Glomerular visceral epithelial cell (primary cell): ENCODE data around the gene KRTAP4-5.
"Not testable (repeated sequence)": the region's sequence is repeated elsewhere in the genome, so short reads cannot be mapped to it uniquely, and the experiment has no call there.

Experiments
- DNase-seq: peaks from one replicate; pipeline ENCODE4 v3.0.0-alpha.2; 2016; ENCODE audit errors: extremely low spot score

KRTAP4-5 gene

DNA sequence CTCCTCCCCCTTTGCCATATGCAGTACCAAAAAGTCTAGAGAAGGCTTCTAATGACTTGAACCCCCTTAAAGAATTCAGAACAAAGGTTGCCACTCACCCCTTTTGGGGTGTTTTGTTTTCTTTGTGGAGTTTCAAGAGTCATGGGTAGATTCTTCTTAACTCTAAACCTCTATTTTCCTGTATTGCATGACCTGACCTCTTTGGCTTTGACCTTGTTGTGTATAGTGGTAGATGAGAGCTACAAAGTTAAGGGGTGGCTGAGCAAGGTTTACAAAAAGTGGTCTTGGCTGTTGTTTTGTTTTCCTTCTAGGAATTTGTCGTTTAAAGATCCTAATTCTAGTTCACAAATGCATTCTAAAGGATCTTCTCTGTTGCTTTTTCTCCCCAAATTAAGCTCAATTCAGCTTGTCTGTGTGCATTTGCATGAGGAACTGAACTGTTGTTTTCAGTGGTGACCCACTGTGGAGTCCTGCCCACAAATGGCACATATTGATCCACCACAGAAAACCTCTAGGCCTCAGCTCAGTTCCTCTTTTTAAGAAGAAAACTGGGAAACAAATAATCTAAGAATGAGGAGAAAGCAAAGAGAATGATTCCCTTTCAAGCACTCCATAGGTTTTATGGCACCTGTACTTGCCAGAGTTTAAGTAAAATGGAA lies 40.8 kb downstream of the KRTAP4-5 start:
- DNase-seq = not testable (repeated sequence)

DNA sequence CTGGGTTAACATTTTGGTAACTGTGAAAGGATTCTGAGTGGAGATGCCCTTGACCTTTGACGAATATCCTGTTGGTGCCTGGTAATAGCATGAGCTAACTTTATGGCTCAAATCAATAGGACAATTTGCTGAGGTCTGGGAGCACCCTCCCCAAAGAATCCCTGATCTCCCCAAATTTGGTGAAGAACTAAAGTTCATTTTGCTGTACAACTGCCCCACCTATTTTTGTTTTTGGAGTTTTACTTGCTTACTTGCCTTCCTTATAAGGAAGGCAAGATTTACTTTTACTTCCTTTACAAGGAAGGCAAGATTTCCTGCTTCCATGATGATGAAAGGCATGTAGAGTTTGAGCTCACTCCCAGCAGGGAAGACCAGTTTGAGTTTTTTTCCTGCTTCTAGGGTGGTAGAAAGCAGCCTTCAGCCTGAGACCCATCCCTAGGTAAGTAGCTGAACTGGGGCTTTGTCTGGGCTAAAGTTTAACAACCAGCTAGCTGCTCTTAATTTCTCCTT lies 41.6 kb downstream of the KRTAP4-5 start:
- DNase-seq = no peak

DNA sequence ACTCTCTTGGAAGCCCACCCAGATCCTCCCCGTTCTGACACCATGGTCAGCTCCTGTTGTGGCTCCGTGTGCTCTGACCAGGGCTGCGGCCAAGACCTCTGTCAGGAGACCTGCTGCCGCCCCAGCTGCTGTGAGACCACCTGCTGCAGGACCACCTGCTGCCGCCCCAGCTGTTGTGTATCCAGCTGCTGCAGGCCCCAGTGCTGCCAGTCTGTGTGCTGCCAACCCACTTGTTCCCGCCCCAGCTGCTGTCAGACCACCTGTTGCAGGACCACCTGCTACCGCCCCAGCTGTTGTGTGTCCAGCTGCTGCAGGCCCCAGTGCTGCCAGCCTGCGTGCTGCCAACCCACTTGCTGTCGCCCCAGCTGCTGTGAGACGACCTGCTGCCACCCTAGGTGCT lies 44.3 kb downstream of the KRTAP4-5 start, which contains the start of gene KRTAP4-9:
Gene KRTAP4-9 (plus strand): TSS at position 43 of the 400 bp plus-strand sequence. CDS start 0 bp downstream, at position 43.
- not testable (repeated sequence) for DNase-seq

DNA sequence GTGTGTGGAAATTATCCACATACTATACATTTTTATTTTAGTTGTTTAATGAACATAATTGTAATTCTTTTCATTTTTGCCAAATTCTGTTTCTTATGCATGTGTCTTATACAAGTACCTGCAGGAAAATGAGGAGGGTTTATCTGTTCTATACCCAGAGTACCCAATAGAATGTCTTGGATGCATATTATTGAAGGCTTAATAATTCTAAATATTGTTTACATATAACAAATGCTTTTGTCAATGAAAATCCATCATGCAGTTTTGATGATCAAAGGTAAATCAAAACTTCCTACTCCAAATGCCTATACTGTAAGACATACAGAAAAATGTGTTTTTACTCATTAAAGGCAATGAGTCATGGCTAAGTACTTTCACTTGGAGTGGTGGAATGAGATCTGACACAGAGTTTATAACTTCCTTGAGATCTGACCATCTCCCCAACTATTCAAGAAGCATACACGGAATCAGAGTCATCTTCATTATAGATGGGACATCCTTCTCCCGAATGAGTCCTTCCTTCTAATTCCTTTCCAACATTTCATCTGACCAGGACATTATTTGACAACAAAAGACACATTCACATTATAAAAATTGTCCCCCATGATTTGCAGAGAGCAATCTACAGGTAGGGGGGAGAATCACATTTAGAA lies 45.1 kb downstream of the KRTAP4-5 start:
- peak; percentile 45 for DNase-seq

DNA sequence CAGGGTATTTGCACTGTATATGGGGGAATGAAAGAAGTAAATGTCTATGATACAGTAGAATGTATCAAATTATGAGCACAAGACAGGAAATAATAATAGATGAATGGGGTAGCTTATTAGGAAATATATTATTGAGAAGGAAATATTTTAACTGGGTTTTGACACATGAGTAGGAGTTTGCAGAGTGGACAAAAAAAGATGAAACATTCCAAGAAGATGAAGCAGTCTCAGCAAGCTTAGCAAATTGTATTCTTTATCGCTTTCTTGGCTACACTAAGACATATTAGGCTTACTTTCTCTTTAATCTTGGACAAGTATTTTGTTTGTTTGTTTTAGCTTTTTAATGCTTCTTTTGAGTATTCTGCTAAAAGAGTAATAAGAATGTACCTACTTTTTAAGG lies 45.7 kb downstream of the KRTAP4-5 start:
- no peak for DNase-seq

DNA sequence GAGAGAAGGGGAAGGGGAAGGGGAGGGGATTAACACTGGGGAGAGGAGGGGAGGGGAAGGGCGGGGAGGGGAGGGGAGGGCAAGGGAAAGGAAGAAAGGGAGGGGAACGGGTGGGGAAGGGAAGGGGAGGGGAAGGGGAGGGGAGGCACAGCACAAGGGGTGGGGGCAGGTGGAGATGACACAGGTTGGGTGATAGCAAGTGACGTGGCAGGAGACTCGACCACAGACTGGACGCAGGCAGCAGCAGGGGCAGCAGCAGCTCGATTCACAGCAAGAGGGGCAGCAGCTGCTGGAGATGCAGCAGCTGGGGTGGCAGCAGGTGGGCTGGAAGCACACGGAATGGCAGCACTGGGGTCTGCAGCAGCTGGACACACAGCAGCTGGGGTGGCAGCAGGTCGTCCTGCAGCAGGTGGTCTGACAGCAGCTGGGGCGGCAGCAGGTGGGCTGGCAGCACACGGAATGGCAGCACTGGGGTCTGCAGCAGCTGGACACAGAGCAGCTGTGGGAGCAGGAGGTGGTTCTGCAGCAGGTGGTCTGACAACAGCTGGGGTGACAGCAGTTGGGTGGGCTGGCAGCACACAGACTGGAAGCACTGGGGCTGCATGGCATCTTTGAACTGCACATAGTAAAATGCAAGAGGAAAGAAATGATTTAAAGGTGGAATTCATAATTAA lies 47.9 kb downstream of the KRTAP4-5 start, which contains the start of gene KRTAP4-16:
Gene KRTAP4-16 (minus strand): TSS at position 624 of the 674 bp plus-strand sequence. CDS start 0 bp downstream, at position 624.
- DNase-seq = no peak

DNA sequence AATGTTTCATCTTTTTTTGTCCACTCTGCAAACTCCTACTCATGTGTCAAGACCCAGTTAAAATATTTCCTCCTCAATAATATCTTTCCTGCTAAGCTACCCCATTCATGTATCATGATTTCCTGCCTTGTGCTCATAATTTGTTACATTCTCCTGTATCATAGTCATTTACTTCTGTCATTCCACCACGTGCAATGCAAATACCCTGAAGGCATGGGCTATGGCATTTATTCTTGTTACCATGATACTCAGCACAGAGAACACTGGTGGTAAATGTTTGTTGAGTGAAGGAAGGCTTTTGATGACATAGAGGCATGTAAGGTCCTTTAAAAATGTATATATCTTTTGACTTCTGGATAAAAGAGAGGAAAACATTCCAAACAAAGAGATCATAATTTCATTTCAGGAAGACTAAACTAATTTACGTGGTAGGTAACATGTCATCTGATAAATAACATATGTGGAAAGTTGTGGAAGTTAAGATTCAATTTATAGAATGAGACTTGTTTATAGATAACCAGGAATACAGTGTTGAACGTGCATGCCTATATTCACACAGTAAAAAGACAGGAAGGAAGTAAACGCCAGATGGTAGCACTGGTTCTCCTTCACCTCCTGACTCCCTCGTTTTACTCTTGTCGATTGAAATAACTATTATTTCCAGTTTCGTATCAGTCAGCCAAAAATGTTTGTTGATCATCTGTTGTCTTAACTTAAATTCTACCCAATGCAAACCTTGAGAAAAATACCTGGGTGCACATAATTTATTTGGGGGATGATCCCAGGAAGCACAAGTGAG lies 49.7 kb downstream of the KRTAP4-5 start:
- peak; percentile 48 for DNase-seq
